ENCODE data around the gene TERB2. TPM values are rescaled to one million over a fixed set of nuclear protein-coding genes. Genes with fewer than 3 reads are reported as not detected.

The TERB2 gene
- total and polyA plus RNA-seq, 2 of the 4 experiments (the other 2 are of a cell fraction), result not detected

GRCh38 chr15:45027220-45027619 lies 70.7 kb downstream of the TERB2 start:
- BruUV-seq (replicated peaks), result no TSS peak

More at GRCh38 chr15:45027220-45027619, 70.7 kb downstream of the TERB2 start:
- ChIA-PET CTCF (interaction anchor here (1.6 kb wide), 1 partner anchor 91 kb away, joined by 5 read pairs; no protein-coding TSS in a partner anchor), POLR2A (ENCODE audit: unreplicated experiment) (no interaction called here)
- DNase-seq (no peak), ATAC-seq (ENCODE audit: low read depth) (no peak)
- no peak overlapping the region for H4K5ac ChIP-seq (ENCODE audit: low read depth, low read length)
- no peak overlapping the region for H2BK20ac ChIP-seq (ENCODE audit: low read depth, low read length)
- no peak overlapping the region for H2BK120ac ChIP-seq (ENCODE audit: low read depth, low read length)
- no peak overlapping the region for H3K14ac ChIP-seq (replicated peaks; ENCODE audit: low read depth, low read length)
- peaks cover 4% of the 10 kb centered on the region; the same call in 1 of the 2 replicates for H3K4me1 ChIP-seq (ENCODE audit: control insufficient read depth, insufficient read depth, low read length)
- H4K20me1 ChIP-seq (ENCODE audit: insufficient read depth, low read length), result peaks cover 4% of the 10 kb centered on the region; the same call in 1 of the 2 replicates
- no peak overlapping the region for H3K4me2 ChIP-seq (ENCODE audit: low read depth, low read length)
- H3K23ac ChIP-seq (ENCODE audit: low read depth, low read length), result no peak overlapping the region
- no peak overlapping the region for H3K4me3 ChIP-seq (ENCODE audit: insufficient read depth, low read depth, low read length)
- H3K9me1 ChIP-seq (ENCODE audit: insufficient read depth, low read length), result peaks cover 8% of the 10 kb centered on the region
- H2AK5ac ChIP-seq (ENCODE audit: low read depth, low read length), result no peak overlapping the region
- intact Hi-C loops (cut with micrococcal nuclease) (loop anchor here (5.0 kb wide), 1 partner anchor 160 kb away; no protein-coding TSS in a partner anchor), in situ Hi-C loops (cut with MboI; ENCODE audit: low sequenced_read_pairs) (loop anchor here (5.0 kb wide), 1 partner anchor 160 kb away; no protein-coding TSS in a partner anchor), dilution Hi-C loops (cut with HindIII; ENCODE audit: low sequenced_read_pairs, unreplicated experiment) (no loop called here)
- no peak overlapping the region for H3K27ac ChIP-seq (ENCODE audit: insufficient read depth, low read length)
- no peak overlapping the region for H3K4ac ChIP-seq (ENCODE audit: low read depth, low read length)
- no peak overlapping the region for H2BK5ac ChIP-seq (ENCODE audit: low read depth, low read length, poor library complexity, severe bottlenecking)
- H3K36me3 ChIP-seq (ENCODE audit: control insufficient read depth, insufficient read depth, low read length), result peaks cover 7% of the 10 kb centered on the region
- no peak overlapping the region for H2BK15ac ChIP-seq (ENCODE audit: low read depth, low read length)
- peaks cover 3 to 13% of the 10 kb centered on the region in 2 experiments; a peak in 2 of 4 replicates for H3K79me1 ChIP-seq (ENCODE audit: low read depth in 1 of 2, low read length in 2 of 2)
- no peak overlapping the region for H2AK9ac ChIP-seq (replicated peaks; ENCODE audit: low read depth, low read length, poor library complexity)
- H3K9ac ChIP-seq (ENCODE audit: low read depth, low read length), result no peak overlapping the region
- no peak overlapping the region for H4K91ac ChIP-seq (ENCODE audit: insufficient read depth, low read depth, low read length)
- H3K56ac ChIP-seq (ENCODE audit: extremely low read depth, insufficient read depth, low read length), result no peak overlapping the region
- no peak overlapping the region for H2AFZ ChIP-seq (replicated peaks; ENCODE audit: low read length, poor library complexity)
- H3K9me3 ChIP-seq (ENCODE audit: control insufficient read depth, insufficient read depth, low read length), result no peaks in the 10 kb centered on the region
- WGBS, 2 experiments (ENCODE audit: extremely low coverage in 2 of 2, insufficient read length in 1 of 2), result no CpG with 5 or more reads among the region's 4 CpGs
- TF ChIP-seq RAD21 (IDR thresholded peaks at IDR 0.05; ENCODE audit: low read length) (no peak), MAFK (IDR thresholded peaks at IDR 0.05; ENCODE audit: low read depth, low read length) (no peak), RCOR1 (IDR thresholded peaks at IDR 0.05; ENCODE audit: insufficient replicate concordance, low read length) (no peak), NFE2L2 (IDR thresholded peaks at IDR 0.05; ENCODE audit: low read depth, low read length) (no peak), CHD1 (IDR thresholded peaks at IDR 0.05; ENCODE audit: low read depth, low read length) (no peak), SMC3 (IDR thresholded peaks at IDR 0.05; ENCODE audit: low read depth, low read length) (no peak), CTCF (conservative IDR thresholded peaks at IDR 0.05; ENCODE audit: low read depth, low read length) (no peak), POLR2A (IDR thresholded peaks at IDR 0.05; ENCODE audit: low read depth, low read length) (no peak), MAZ (IDR thresholded peaks at IDR 0.05; ENCODE audit: borderline replicate concordance, low read depth, low read length) (no peak), FOS (IDR thresholded peaks at IDR 0.05; ENCODE audit: low read depth, low read length) (no peak)
- no peaks in the 10 kb centered on the region for H3K27me3 ChIP-seq (ENCODE audit: control insufficient read depth, insufficient read depth, low read length)
- no peak overlapping the region for H4K8ac ChIP-seq (ENCODE audit: low read depth in 2 of 2, low read length in 2 of 2)
- H3K18ac ChIP-seq (ENCODE audit: low read depth, low read length), result no peak overlapping the region
